ENCODE data around the gene MYL7. TPM values are rescaled to one million over a fixed set of nuclear protein-coding genes. Genes with fewer than 3 reads are reported as not detected.

Gene MYL7
- total RNA-seq, 2 experiments from 2014 or later: not detected

- Mint-ChIP-seq H3K27ac (no peak overlapping the region), H3K9me3 (no peaks in the 10 kb centered on the region), H3K4me3 (no peak overlapping the region), H3K27me3 (no peaks in the 10 kb centered on the region), H3K36me3 (ENCODE audit: low read depth) (no peaks in the 10 kb centered on the region), H3K4me1 (ENCODE audit: low read depth) (no peaks in the 10 kb centered on the region)
- Histone ChIP-seq H3K4me3 (ENCODE audit: low read length) (no peak overlapping the region), H3K27me3 (ENCODE audit: control insufficient read depth in 1 of 2, insufficient read depth in 2 of 2, low read length in 2 of 2) (no peaks in the 10 kb centered on the region), H3K36me3 (ENCODE audit: insufficient read depth, low read length) (no peaks in the 10 kb centered on the region), H3K4me1 (ENCODE audit: insufficient read depth, low read length) (peaks cover 7% of the 10 kb centered on the region), H3K27ac (ENCODE audit: low read depth in 1 of 2, low read length in 2 of 2) (no peak overlapping the region), H3K9me3 (ENCODE audit: control insufficient read depth in 1 of 2, insufficient read depth in 1 of 2, low read length in 2 of 2) (no peaks in the 10 kb centered on the region)
- ATAC-seq (ENCODE audit: poor library complexity): no peak
- ChIA-PET POLR2A (no interaction called here), CTCF (no interaction called here)
- DNase-seq: no peak
- TF ChIP-seq CTCF (IDR thresholded peaks at IDR 0.05): no peak
- intact Hi-C loops (cut with DNase I, micrococcal nuclease): no loop called here
Observed at GRCh38 chr7:44150966-44151941, 10.1 kb upstream of the MYL7 start.

- ATAC-seq (ENCODE audit: poor library complexity) (no peak), DNase-seq (no peak)
- Mint-ChIP-seq H3K36me3 (ENCODE audit: low read depth) (no peaks in the 10 kb centered on the region), H3K27me3 (no peaks in the 10 kb centered on the region), H3K4me1 (ENCODE audit: low read depth) (peaks cover 2% of the 10 kb centered on the region), H3K9me3 (no peaks in the 10 kb centered on the region), H3K4me3 (no peak overlapping the region), H3K27ac (no peak overlapping the region)
- H3K27ac ChIP-seq (ENCODE audit: low read depth in 1 of 2, low read length in 2 of 2): no peak overlapping the region
- no peaks in the 10 kb centered on the region for H3K36me3 ChIP-seq (ENCODE audit: insufficient read depth, low read length)
- ChIA-PET CTCF (no interaction called here), POLR2A (no interaction called here)
- peaks cover 13% of the 10 kb centered on the region for H3K4me1 ChIP-seq (ENCODE audit: insufficient read depth, low read length)
- peaks cover 0 to 4% of the 10 kb centered on the region in 2 experiments for H3K27me3 ChIP-seq (ENCODE audit: control insufficient read depth in 1 of 2, insufficient read depth in 2 of 2, low read length in 2 of 2)
- no peak overlapping the region for H3K4me3 ChIP-seq (ENCODE audit: low read length)
- no peak for TF ChIP-seq CTCF (IDR thresholded peaks at IDR 0.05)
- H3K9me3 ChIP-seq (ENCODE audit: control insufficient read depth in 1 of 2, insufficient read depth in 1 of 2, low read length in 2 of 2): peaks cover 0 to 5% of the 10 kb centered on the region in 2 experiments
- intact Hi-C loops (cut with DNase I, micrococcal nuclease): no loop called here
Observed at GRCh38 chr7:44150466-44150832, 9.3 kb upstream of the MYL7 start.

GRCh38 chr7:44149571-44150465 is 8.7 kb upstream of the MYL7 start:
- Mint-ChIP-seq H3K36me3 (ENCODE audit: low read depth) (no peaks in the 10 kb centered on the region), H3K27ac (no peak overlapping the region), H3K27me3 (no peaks in the 10 kb centered on the region), H3K4me1 (ENCODE audit: low read depth) (peaks cover 7% of the 10 kb centered on the region), H3K9me3 (no peaks in the 10 kb centered on the region), H3K4me3 (no peak overlapping the region)
- Histone ChIP-seq H3K27me3 (ENCODE audit: control insufficient read depth in 1 of 2, insufficient read depth in 2 of 2, low read length in 2 of 2) (peaks cover 0 to 8% of the 10 kb centered on the region in 2 experiments), H3K4me1 (ENCODE audit: insufficient read depth, low read length) (peaks cover 20% of the 10 kb centered on the region), H3K27ac (ENCODE audit: low read depth in 1 of 2, low read length in 2 of 2) (no peak overlapping the region), H3K36me3 (ENCODE audit: insufficient read depth, low read length) (no peaks in the 10 kb centered on the region), H3K4me3 (ENCODE audit: low read length) (no peak overlapping the region), H3K9me3 (ENCODE audit: control insufficient read depth in 1 of 2, insufficient read depth in 1 of 2, low read length in 2 of 2) (peaks cover 0 to 11% of the 10 kb centered on the region in 2 experiments)
- ChIA-PET CTCF (no interaction called here), POLR2A (no interaction called here)
- no peak for TF ChIP-seq CTCF (IDR thresholded peaks at IDR 0.05)
- ATAC-seq (ENCODE audit: poor library complexity): no peak
- intact Hi-C loops (cut with DNase I, micrococcal nuclease): no loop called here
- DNase-seq: peak in 1 of 14 experiments; percentile 25

All from CD4-positive, alpha-beta T cell (primary cell).